LNCaP clone FGC (cell line): ENCODE data around the gene LYRM1.

ENCODE experiments used
- DNase-seq: peaks from one replicate; pipeline ENCODE4 v3.0.0-alpha.2; 2011; ENCODE audit warnings: low read depth
- H3K4me3 ChIP-seq: 2 replicates; pipeline ENCODE4 v1.5.1; 2011; ENCODE audit warnings: mild to moderate bottlenecking, low read depth, low read length, control low read depth
- CTCF ChIP-seq: IDR thresholded peaks from 2 replicates; pipeline ENCODE4 v1.5.1; 2012; ENCODE audit warnings: mild to moderate bottlenecking; ENCODE audit not compliant: control insufficient read depth, insufficient read depth; ENCODE audit errors: extremely low read depth

LYRM1 gene

DNA sequence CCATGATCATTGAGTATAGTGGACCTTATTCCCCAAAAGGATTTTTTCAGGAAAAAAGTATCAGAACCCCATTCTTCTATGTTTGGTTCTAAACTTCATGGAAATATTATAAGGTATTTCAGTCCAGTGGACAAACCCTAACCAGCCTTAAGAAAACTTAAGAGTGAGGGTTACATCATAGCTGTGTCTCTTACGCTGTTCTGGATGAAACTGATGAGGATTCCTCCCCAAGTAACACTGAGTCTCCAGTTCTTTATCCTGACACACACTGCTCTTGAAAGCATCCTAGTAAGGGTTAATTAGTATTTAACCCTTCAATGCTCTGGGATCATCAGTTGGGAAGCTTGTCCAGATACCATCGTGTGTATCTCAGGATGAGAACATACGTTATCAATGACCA lies 5.0 kb downstream of the LYRM1 start:
- TF ChIP-seq CTCF = no peak
- H3K4me3 ChIP-seq = no peak overlapping the region
- no peak for DNase-seq

DNA sequence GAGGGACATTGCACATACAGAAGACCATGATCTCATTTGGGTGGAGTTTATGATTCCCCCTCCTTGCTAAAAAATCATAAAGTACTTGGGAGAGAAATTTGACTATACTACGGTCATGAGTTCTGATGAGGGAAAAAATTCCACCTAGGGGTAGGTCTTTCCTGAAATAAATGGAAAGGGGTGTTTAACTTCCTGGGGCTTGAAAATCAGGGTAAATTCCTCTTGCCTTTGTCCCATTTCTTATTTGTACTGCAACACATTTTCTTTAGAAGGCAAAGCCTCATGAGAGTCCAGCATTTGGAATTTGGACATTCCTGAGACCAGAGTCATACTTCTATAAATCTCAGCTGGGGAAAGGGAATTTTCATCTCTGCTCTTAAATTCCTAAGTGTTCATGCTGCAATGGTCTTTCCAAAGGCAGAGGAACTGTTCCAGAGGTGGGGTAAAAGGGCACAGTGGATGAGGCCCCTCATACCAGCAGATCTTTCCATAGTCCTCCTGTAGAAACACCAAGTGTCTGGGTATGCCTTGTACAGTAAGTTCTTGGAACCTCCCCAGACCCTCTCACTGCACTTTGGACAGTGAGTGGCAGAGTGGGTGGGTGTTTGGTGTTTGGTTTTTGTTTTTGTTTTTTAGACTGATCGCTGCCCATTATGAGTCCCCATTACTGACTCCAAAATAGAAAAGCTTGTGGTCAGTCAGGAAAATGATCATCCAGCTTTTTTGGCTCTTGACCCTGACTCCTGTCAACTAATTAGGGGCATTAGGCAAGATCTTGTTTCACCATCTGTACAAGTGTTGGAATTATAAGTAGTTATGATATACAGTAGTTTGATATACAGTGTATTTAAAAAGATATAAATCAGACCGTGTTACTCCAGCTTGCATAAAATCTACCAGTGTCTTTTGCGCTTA lies 6.0 kb downstream of the LYRM1 start:
- TF ChIP-seq CTCF = no peak
- H3K4me3 ChIP-seq = no peak overlapping the region
- DNase-seq = no peak

DNA sequence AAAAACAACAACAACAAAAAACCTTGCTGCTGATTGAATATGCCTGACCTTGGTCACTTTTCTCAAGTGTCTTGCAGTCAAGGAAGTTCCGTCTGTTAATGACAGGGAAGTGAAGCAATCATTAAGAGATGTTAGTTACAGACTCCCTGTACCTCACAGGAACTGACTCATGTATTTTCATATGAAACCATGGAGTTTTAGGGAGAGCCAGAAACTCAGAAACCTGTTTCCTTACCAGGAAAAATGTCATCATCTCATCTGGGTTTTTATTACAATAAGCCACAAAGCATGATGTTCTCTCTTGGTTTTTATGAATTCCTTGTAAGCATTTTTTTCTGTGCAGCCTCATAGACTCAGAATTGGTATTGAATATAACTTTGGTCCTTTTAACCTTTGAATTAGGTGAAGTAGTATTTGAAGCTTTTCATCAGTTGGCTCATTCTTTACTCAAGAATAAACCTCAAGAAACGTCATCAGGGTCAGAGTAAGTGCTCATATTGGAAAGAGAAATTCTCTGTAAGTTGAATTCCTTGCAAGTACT lies 10.3 kb downstream of the LYRM1 start:
- TF ChIP-seq CTCF = no peak
- DNase-seq = no peak
- H3K4me3 ChIP-seq = no peak overlapping the region

- DNase-seq = no peak
- TF ChIP-seq CTCF = no peak
Measured at GRCh38 chr16:20911361-20911760, 10.8 kb downstream of the LYRM1 start.

GRCh38 chr16:20916289-20916688 lies 15.7 kb downstream of the LYRM1 start:
- TF ChIP-seq CTCF = no peak
- H3K4me3 ChIP-seq = no peak overlapping the region
- DNase-seq = no peak

More at GRCh38 chr16:20911361-20911760, 10.8 kb downstream of the LYRM1 start:
- no peak overlapping the region for H3K4me3 ChIP-seq

DNA sequence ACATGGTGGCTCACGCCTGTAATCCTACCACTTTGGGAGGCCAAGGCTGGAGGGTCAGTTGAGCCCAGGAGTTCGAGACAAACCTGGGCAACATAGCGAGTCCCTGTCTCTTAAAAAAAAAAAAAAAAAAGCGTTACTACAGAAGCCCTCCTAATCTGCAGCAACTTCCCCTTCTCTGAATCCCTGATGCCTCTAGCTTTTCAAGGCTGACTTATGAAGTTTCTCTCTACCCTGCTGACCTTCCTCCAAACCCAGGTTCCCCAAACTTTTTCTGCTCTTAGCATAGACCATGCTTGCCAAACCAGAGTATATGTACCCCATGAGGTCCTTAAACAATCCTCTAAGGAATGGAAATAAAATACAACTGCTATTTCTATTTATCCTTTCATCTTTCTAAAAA lies 16.4 kb downstream of the LYRM1 start:
- no peak for TF ChIP-seq CTCF
- H3K4me3 ChIP-seq = no peak overlapping the region
- DNase-seq = no peak
